PC-9 (cell line): Measurements from ENCODE around the gene ZDHHC3. TPM values are rescaled to one million over a fixed set of nuclear protein-coding genes. Genes with fewer than 3 reads are reported as not detected.
A peak's percentile ranks its signal among the peaks of the same experiment; 100 is the strongest.

ENCODE experiments used
- BruUV-seq: library from RNA; stranded (reverse); fragments of 400-500 nt; replicated peaks from 2 replicates; lab custom pipeline; 2021; lab: Mats Ljungman, UMichigan
- CTCF ChIA-PET: fragments of 300-600 bp; sonication (Branson Sonifier 250); formaldehyde crosslinking; loops from one replicate; lab custom pipeline; 2022; ENCODE audit warnings: antibody characterized with exemption; lab: Charles Lee
- POLR2A ChIA-PET: fragments of 300-600 bp; sonication (Branson Sonifier 250); formaldehyde crosslinking; loops from one replicate; lab custom pipeline; 2022; ENCODE audit warnings: antibody characterized with exemption; ENCODE audit not compliant: unreplicated experiment; lab: Charles Lee
- DNase-seq, 2 experiments: peaks; one replicate each; pipeline versions ENCODE4 v3.0.0 to v3.0.0-alpha.2; 2015 to 2022; ENCODE audit warnings: mixed read lengths in 1 of 2
- H2AFZ ChIP-seq: fragments of 200-600 bp; sonication (generic); 2 replicates; pipeline ENCODE4 v1.8.1; 2017; ENCODE audit warnings: antibody characterized with exemption
- H3F3A ChIP-seq: fragments of 200-600 bp; sonication (generic); 2 replicates; pipeline ENCODE4 v1.8.1; 2017; ENCODE audit warnings: antibody characterized with exemption, mild to moderate bottlenecking, low read depth; ENCODE audit not compliant: insufficient read depth
- H3K27ac ChIP-seq: fragments of 200-600 bp; sonication (generic); 2 replicates; pipeline ENCODE4 v1.6.1; 2016; ENCODE audit warnings: mixed run types
- H3K27me3 ChIP-seq: fragments of 200-600 bp; sonication (generic); 2 replicates; pipeline ENCODE4 v1.6.1; 2016; ENCODE audit warnings: low read depth, mixed run types; ENCODE audit not compliant: insufficient read depth
- H3K36me3 ChIP-seq: fragments of 200-600 bp; sonication (generic); 2 replicates; pipeline ENCODE4 v1.6.1; 2016; ENCODE audit warnings: low read depth, mixed run types
- H3K4me1 ChIP-seq: fragments of 200-600 bp; sonication (generic); replicated peaks from 2 replicates; pipeline ENCODE4 v1.6.1; 2016; ENCODE audit warnings: mixed run types; ENCODE audit not compliant: insufficient read depth
- H3K4me2 ChIP-seq: fragments of 200-600 bp; sonication (generic); 2 replicates; pipeline ENCODE4 v1.6.1; 2017; ENCODE audit warnings: mixed run types
- H3K4me3 ChIP-seq: fragments of 200-600 bp; sonication (generic); 2 replicates; pipeline ENCODE4 v1.6.1; 2016; ENCODE audit warnings: mixed run types
- H3K79me2 ChIP-seq: fragments of 200-600 bp; sonication (generic); 2 replicates; pipeline ENCODE4 v1.6.1; 2017; ENCODE audit warnings: low read depth, mixed run types
- H3K9me2 ChIP-seq: fragments of 200-600 bp; sonication (generic); 2 replicates; pipeline ENCODE4 v1.8.1; 2017; ENCODE audit warnings: mild to moderate bottlenecking; ENCODE audit not compliant: insufficient read depth
- H3K9me3 ChIP-seq: fragments of 200-600 bp; sonication (generic); 2 replicates; pipeline ENCODE4 v1.8.1; 2016; ENCODE audit warnings: low read depth; ENCODE audit not compliant: insufficient read depth
- H4K20me1 ChIP-seq: fragments of 200-600 bp; sonication (generic); 2 replicates; pipeline ENCODE4 v1.8.1; 2017; ENCODE audit not compliant: insufficient read depth
- EZH2 ChIP-seq: fragments of 200-600 bp; sonication (generic); IDR thresholded peaks from 2 replicates; pipeline ENCODE4 v1.8.0; 2017; ENCODE audit warnings: antibody characterized with exemption, low read depth
- intact Hi-C: fragments of 100-400 bp; cut with micrococcal nuclease; formaldehyde crosslinking; loops from one replicate; pipeline ENCODE4 v1.10.0; 2022; ENCODE audit not compliant: unreplicated experiment
- total RNA-seq: library from RNA; stranded (reverse); gene quantifications from 2 replicates; pipeline ENCODE4 v1.2.3, GENCODE V29; 2021
- TF ChIP-seq, protein P1 (sequence below): fragments of 200-600 bp; sonication (generic); conservative IDR thresholded peaks from 2 replicates; pipeline ENCODE4 v1.6.1; 2017; ENCODE audit warnings: mixed run types, antibody characterized with exemption, mild to moderate bottlenecking, moderate library complexity

The ZDHHC3 gene
- total RNA-seq, 1 experiment from 2014 or later: 107 TPM

GRCh38 chr3:44962621-44963393 is 13.2 kb downstream of the ZDHHC3 start:
- H4K20me1 ChIP-seq: no peaks in the 10 kb centered on the region
- intact Hi-C loops: no loop called here
- H3K36me3 ChIP-seq: no peaks in the 10 kb centered on the region; the same call in 1 of the 2 replicates
- ChIA-PET POLR2A (interaction anchor here (0.7 kb wide), 1 partner anchor 1554 kb away, joined by 4 read pairs; no protein-coding TSS in a partner anchor), CTCF (interaction anchor here (0.6 kb wide), 1 partner anchor 883 kb away, joined by 6 read pairs; no protein-coding TSS in a partner anchor)
- no peak overlapping the region for H2AFZ ChIP-seq
- peaks cover 34% of the 10 kb centered on the region for H3F3A ChIP-seq
- peaks cover 88% of the 10 kb centered on the region for H3K79me2 ChIP-seq
- no peaks in the 10 kb centered on the region for H3K27me3 ChIP-seq
- H3K4me3 ChIP-seq: 0 out of 2 replicates have a peak overlapping the region, but pooled peaks have one; percentile 4
- H3K4me2 ChIP-seq: peak overlapping the region; percentile 65
- no TSS peak for BruUV-seq
- H3K9me3 ChIP-seq: no peaks in the 10 kb centered on the region
- peak overlapping the region; percentile 91 for H3K27ac ChIP-seq
- no peaks in the 10 kb centered on the region for H3K9me2 ChIP-seq
- H3K4me1 ChIP-seq: peaks cover 65% of the 10 kb centered on the region
- peak in 1 of 2 experiments; percentile 72 for DNase-seq
- no peak for TF ChIP-seq EZH2
- TF ChIP-seq, protein P1, sequence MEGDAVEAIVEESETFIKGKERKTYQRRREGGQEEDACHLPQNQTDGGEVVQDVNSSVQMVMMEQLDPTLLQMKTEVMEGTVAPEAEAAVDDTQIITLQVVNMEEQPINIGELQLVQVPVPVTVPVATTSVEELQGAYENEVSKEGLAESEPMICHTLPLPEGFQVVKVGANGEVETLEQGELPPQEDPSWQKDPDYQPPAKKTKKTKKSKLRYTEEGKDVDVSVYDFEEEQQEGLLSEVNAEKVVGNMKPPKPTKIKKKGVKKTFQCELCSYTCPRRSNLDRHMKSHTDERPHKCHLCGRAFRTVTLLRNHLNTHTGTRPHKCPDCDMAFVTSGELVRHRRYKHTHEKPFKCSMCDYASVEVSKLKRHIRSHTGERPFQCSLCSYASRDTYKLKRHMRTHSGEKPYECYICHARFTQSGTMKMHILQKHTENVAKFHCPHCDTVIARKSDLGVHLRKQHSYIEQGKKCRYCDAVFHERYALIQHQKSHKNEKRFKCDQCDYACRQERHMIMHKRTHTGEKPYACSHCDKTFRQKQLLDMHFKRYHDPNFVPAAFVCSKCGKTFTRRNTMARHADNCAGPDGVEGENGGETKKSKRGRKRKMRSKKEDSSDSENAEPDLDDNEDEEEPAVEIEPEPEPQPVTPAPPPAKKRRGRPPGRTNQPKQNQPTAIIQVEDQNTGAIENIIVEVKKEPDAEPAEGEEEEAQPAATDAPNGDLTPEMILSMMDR: no peak

DNA sequence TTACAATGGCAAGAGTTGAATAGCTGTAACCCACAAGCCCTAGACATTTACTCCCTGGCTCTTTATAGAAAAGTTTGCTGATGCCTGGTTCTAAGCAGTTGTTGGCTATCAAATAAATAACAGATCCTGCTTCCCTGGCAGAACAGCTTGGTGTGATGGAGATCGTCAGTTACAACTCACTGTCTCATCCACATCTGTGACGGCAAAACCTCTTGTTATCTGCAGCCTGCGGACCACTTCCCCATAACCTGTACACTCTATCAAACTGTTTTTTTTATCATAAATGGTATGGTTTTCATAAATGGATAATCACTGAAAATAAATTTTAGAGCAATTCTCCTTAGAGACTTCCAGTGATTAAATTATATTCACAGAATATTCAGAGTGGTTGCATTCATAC is 14.1 kb downstream of the ZDHHC3 start:
- no TSS peak for BruUV-seq
- Histone ChIP-seq H2AFZ (no peak overlapping the region), H3K4me1 (peaks cover 59% of the 10 kb centered on the region), H4K20me1 (no peaks in the 10 kb centered on the region), H3K9me3 (no peaks in the 10 kb centered on the region), H3F3A (peaks cover 25% of the 10 kb centered on the region), H3K36me3 (no peaks in the 10 kb centered on the region; the same call in 1 of the 2 replicates), H3K79me2 (peaks cover 93% of the 10 kb centered on the region), H3K4me2 (peak overlapping the region; percentile 65), H3K9me2 (no peaks in the 10 kb centered on the region), H3K4me3 (no peak overlapping the region), H3K27ac (no peak overlapping the region), H3K27me3 (no peaks in the 10 kb centered on the region)
- no peak for TF ChIP-seq EZH2
- TF ChIP-seq, protein P1: no peak
- DNase-seq: no peak
- POLR2A ChIA-PET: no interaction called here
- intact Hi-C loops: no loop called here
- CTCF ChIA-PET: no interaction called here

DNA sequence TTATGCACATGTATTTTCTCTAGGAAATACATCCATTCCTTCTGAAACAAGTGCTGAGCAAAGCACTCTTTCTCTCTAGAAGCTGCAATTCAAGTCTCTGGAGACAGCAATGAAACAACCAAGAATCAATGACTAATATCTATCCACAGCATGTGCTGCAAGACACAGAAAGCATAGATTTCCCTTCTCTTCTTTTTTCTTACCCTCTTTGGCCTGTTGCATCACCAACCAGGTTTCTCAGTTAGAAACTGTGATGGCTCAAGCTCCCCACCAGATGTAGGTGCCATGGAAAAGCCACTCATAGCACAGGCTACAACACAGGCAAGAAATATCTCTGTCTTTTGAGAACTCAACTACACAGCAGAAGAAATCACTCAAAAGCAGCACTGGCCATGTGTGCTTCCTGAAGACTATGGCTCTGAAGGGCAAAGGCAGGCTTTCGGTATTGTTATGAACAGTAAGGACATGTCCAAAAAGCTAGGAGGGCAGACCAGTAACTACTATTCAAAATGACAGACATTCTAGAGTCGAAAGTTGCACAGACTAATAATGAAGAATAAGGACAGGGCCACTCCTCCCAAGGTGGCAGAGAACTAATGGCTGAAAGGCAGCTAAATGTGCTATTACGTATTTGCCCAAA is 15.5 kb downstream of the ZDHHC3 start:
- peak in 1 of 2 experiments; percentile 9 for DNase-seq
- intact Hi-C loops: no loop called here
- no peaks in the 10 kb centered on the region for H4K20me1 ChIP-seq

More for the DNA sequence above, 15.5 kb downstream of the ZDHHC3 start:
- no TSS peak for BruUV-seq
- H3K4me3 ChIP-seq: no peak overlapping the region
- no peak overlapping the region for H3K27ac ChIP-seq
- H3K79me2 ChIP-seq: peaks cover 90% of the 10 kb centered on the region
- ChIA-PET POLR2A (interaction anchor here (0.5 kb wide), 1 partner anchor 17 kb away, joined by 6 read pairs; no protein-coding TSS in a partner anchor), CTCF (no interaction called here)
- H3F3A ChIP-seq: peaks cover 20% of the 10 kb centered on the region
- no peak for TF ChIP-seq EZH2
- TF ChIP-seq, protein P1: no peak
- peaks cover 61% of the 10 kb centered on the region for H3K4me1 ChIP-seq
- H3K4me2 ChIP-seq: no peak overlapping the region
- no peaks in the 10 kb centered on the region for H3K9me3 ChIP-seq
- no peaks in the 10 kb centered on the region; the same call in 1 of the 2 replicates for H3K36me3 ChIP-seq
- H2AFZ ChIP-seq: no peak overlapping the region
- H3K27me3 ChIP-seq: no peaks in the 10 kb centered on the region
- no peaks in the 10 kb centered on the region for H3K9me2 ChIP-seq
